Hindlimb muscle (tissue), 1 donor: Measurements from ENCODE around the gene SLC6A16. TPM values are rescaled to one million over a fixed set of nuclear protein-coding genes. Genes with fewer than 3 reads are reported as not detected.
A peak's percentile ranks its signal among the peaks of the same experiment; 100 is the strongest.

Experiments used
- DNase-seq: peaks from one replicate; pipeline ENCODE4 v3.0.0-alpha.2; 2013
- polyA plus RNA-seq: library from polyadenylated mRNA; unstranded; fragments of 120-200 nt; gene quantifications from one replicate; pipeline ENCODE4 v1.2.1, GENCODE V29; 2013; ENCODE audit not compliant: insufficient read length

Gene SLC6A16
- polyA plus RNA-seq, 1 donor: 1.9 TPM

DNA sequence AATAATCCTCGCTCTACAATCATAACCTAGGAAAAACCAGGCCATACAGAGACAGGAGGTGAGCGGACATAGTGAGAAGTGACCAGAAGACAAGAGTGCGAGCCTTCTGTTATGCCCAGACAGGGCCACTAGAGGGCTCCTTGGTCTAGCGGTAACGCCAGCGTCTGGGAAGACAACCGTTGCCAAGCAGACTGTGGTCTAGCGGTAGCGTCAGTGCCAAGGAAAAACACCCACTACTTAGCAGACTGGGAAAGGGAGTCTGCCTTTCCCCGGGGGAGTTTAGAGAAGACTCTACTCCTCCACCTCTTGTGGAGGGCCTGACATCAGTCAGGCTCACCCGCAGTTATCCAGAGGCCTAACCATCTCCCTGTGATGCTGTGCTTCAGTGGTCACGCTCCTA is 58.6 kb downstream of the SLC6A16 start:
- DNase-seq: peak; percentile 6

DNA sequence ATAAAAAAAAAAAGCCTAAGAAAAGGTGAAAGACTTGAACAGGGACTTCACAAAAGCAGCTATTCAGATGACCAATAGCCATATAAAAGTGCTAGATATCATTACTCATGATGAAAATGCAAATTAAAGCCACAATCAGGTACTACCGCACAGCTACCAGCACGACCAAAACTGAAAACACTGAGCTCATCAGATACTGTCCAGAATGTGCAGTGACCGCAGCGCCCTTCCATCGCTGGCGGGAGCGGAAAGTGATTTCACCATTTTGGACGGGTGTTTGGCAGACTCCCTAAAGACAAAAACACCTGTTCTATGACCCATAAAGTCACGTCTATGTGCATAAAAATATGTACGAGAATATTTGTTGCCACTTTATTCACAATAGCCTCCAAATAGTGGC is 60.7 kb downstream of the SLC6A16 start:
- peak; percentile 2 for DNase-seq

GRCh38 chr19:49261602-49262001 is 63.4 kb downstream of the SLC6A16 start:
- DNase-seq: no peak

DNA sequence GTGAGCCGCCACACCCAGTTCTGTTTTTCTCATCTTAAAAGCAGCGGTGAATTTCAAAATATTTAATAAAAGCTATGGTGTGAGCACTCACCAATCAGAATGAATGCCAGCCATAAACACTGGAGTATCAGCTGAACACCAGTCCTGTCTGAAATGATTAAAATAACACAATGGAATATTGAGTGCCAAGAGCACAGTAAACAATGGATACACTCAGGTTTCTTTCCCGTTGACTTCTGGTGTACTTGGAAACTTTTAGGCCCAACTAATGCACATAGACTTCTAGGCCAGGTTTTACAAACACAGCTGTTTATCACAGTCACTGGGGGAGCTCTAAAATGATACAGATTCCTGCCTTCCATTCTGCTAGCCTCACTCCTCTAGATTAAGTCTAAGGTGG is 68.3 kb downstream of the SLC6A16 start:
- DNase-seq: no peak

- DNase-seq: peak; percentile 10
Observed at GRCh38 chr19:49255674-49256073, 69.3 kb downstream of the SLC6A16 start.

DNA sequence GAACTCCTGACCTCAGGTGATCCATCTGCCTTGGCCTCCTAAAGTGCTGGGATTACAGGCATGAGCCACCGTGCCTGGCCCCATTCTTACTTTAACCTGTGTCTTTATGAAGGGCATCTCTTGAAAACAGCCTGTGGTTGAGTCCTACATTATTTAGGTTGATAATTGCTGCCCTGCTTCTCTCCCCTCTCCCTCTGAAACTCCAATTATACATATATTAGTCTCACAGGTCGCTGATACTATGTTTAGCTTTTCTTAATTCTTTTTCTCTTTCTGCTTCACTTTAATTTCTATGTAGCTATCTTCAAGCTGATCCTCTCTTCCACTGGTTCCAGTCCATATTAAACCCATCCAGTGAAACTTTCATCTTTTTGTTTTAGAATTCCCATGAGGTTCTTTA is 75.1 kb downstream of the SLC6A16 start:
- no peak for DNase-seq

- DNase-seq: no peak
Observed at GRCh38 chr19:49247676-49248075, 77.3 kb downstream of the SLC6A16 start.

DNA sequence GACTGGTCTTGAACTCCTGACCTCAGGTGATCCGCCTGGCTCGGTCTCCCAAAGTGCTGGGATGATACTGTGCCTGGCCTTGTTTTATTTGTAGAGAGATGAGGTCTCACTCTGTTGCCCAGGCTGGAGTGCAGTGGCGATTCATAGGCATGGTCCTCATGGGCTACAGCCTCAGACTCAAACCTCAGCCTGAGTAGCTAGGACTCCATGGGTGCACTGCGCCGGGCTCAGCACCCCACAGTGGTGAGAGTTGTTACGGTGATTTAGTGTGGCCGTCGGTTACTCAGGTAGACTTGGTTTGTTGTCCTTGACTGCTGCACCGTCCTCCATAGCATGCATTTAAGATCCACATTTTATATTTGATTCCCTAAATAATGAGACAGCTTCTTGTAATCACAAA is 80.7 kb downstream of the SLC6A16 start:
- no peak for DNase-seq

GRCh38 chr19:49243726-49244125 is 81.3 kb downstream of the SLC6A16 start:
- DNase-seq: no peak

DNA sequence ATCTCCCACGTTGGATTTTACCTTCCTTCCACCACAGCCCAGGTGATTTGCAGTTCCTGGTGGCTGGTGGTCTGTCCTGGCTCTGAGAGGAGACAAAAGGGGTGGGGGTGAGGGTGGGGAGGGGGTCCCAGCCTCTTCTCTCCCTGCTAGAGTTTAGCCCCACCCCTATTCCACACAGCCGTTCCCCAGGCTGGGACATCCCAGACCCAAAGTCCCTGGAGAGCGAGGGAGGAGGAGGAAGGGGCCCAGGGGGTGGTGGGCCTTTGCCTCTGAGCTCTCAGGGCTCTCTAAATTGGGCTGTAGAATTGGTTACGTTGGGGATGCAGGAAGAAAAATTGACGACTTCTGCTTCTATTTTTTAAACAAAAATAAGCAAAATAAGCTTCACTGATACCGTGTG is 81.9 kb downstream of the SLC6A16 start:
- DNase-seq: no peak

GRCh38 chr19:49241769-49242168 is 83.2 kb downstream of the SLC6A16 start:
- DNase-seq: no peak

Other genes starting within 250 kb of the SLC6A16 start
- 259 TPM for gene SNRNP70, start 239.7 kb downstream of the SLC6A16 start, polyA plus RNA-seq
- gene LIN7B, start 210.8 kb downstream of the SLC6A16 start, polyA plus RNA-seq: 13.4 TPM
- gene C19orf73, start 206.0 kb downstream of the SLC6A16 start, polyA plus RNA-seq: 0.54 TPM
- 10.0 TPM for gene PPFIA3, start 205.6 kb downstream of the SLC6A16 start, polyA plus RNA-seq
- gene HRC, start 169.8 kb downstream of the SLC6A16 start, polyA plus RNA-seq: 187 TPM
- gene TRPM4, start 167.4 kb downstream of the SLC6A16 start, polyA plus RNA-seq: 49.4 TPM
- 18.5 TPM for gene CD37, start 10.2 kb upstream of the SLC6A16 start, polyA plus RNA-seq
- gene TEAD2, start 37.2 kb upstream of the SLC6A16 start, polyA plus RNA-seq: 72.1 TPM
- 2.4 TPM for gene DKKL1, start 38.7 kb upstream of the SLC6A16 start, polyA plus RNA-seq
- gene KASH5, start 63.1 kb upstream of the SLC6A16 start, polyA plus RNA-seq: not detected
- not detected for gene PTH2, start 98.2 kb upstream of the SLC6A16 start, polyA plus RNA-seq
- not detected for gene GFY, start 100.2 kb upstream of the SLC6A16 start, polyA plus RNA-seq
- 0.76 TPM for gene SLC17A7, start 116.3 kb upstream of the SLC6A16 start, polyA plus RNA-seq
- gene PIH1D1, start 126.6 kb upstream of the SLC6A16 start, polyA plus RNA-seq: 43.8 TPM
- 14.8 TPM for gene ALDH16A1, start 128.0 kb upstream of the SLC6A16 start, polyA plus RNA-seq
- gene FLT3LG, start 149.0 kb upstream of the SLC6A16 start, polyA plus RNA-seq: 3.5 TPM
- gene RPL13A, start 162.4 kb upstream of the SLC6A16 start, polyA plus RNA-seq: 4,873 TPM
- gene RPS11, start 171.2 kb upstream of the SLC6A16 start, polyA plus RNA-seq: 3,298 TPM
- 178 TPM for gene FCGRT, start 187.5 kb upstream of the SLC6A16 start, polyA plus RNA-seq
- 44.5 TPM for gene RCN3, start 202.8 kb upstream of the SLC6A16 start, polyA plus RNA-seq